Measurements from ENCODE around the gene WDR88. TPM values are rescaled to one million over a fixed set of nuclear protein-coding genes. Genes with fewer than 3 reads are reported as not detected.

The WDR88 gene
- total and polyA plus RNA-seq, 2 of the 8 experiments (the other 6 are each of a cell fraction or from before 2014, with no cell fraction given) = not detected

DNA sequence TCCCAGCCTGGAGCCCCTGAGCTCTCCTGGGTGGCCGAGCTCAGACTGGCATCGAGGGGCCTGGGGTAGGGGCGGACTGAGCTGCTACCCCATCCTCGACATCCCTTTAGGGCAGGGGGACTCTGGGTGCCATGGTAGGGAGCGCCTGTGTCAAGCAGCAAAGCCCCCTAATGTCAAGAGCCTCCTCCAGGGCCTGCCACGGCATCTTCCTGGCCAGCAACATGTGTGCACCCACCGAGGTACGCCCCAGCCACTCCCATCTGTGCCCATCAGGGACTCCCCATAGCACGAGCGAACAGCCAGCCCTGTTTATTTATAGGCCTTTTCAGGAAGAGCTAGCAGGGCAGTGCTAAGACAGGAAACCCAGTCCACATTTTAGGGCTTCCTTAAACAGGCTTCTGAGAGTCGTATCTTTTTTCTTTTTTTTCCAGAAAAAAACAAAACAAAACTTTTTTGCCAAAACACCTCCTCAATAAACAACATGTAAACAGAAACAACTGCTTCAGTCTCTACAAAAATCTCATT lies 76.5 kb downstream of the WDR88 start:
- POLR2A ChIA-PET (ENCODE audit: partially characterized antibody) = interaction anchor here (1.7 to 2.7 kb wide), 3 partner anchors 8 to 13 kb away, joined by 4 to 7 read pairs (median 6); no protein-coding TSS in a partner anchor
- H3K14ac ChIP-seq (ENCODE audit: insufficient read length) = no peak overlapping the region
- no peaks in the 10 kb centered on the region for H3K79me2 ChIP-seq (ENCODE audit: control insufficient read depth in 1 of 2, insufficient read depth in 2 of 2, low read length in 2 of 2)
- no peak overlapping the region for H3K27ac ChIP-seq (ENCODE audit: low read depth, low read length)
- no peak overlapping the region for H3K4me2 ChIP-seq (ENCODE audit: insufficient read depth in 1 of 2, low read depth in 2 of 2, low read length in 2 of 2)
- H4K8ac ChIP-seq (ENCODE audit: extremely low read depth, insufficient read depth, low read length) = no peak overlapping the region
- H4K5ac ChIP-seq (ENCODE audit: insufficient read length, low read depth, low read length) = no peak overlapping the region
- H2AFZ ChIP-seq (ENCODE audit: low read length) = no peak overlapping the region
- H3K4me1 ChIP-seq (replicated peaks in 1 of 4; ENCODE audit: control insufficient read depth in 3 of 4, insufficient read depth in 4 of 4, low read length in 3 of 4) = no peaks in the 10 kb centered on the region; a peak in 2 of 7 replicates
- no peak overlapping the region for H4K91ac ChIP-seq (replicated peaks; ENCODE audit: insufficient read length, low read length)
- no peak overlapping the region for H3K18ac ChIP-seq (ENCODE audit: extremely low read depth, low read length)
- H3K56ac ChIP-seq (replicated peaks; ENCODE audit: insufficient read length, low read depth, low read length) = no peak overlapping the region
- CTCF ChIA-PET (ENCODE audit: partially characterized antibody) = interaction anchor here (1.0 to 1.8 kb wide), 5 partner anchors 13 to 82 kb away, joined by 3 to 6 read pairs (median 3); no protein-coding TSS in a partner anchor
- TF ChIP-seq CHD2 (IDR thresholded peaks at IDR 0.05; ENCODE audit: low read length) (no peak), RBBP5 (IDR thresholded peaks at IDR 0.05; ENCODE audit: borderline replicate concordance, low read depth, low read length) (no peak), EZH2 (IDR thresholded peaks at IDR 0.05; ENCODE audit: low read depth, low read length, severe bottlenecking) (no peak), MAX (IDR thresholded peaks at IDR 0.05) (no peak), JUN (IDR thresholded peaks at IDR 0.05; ENCODE audit: low read depth, low read length) (no peak), FOSL1 (IDR thresholded peaks at IDR 0.05; ENCODE audit: insufficient read depth, low read depth, low read length) (no peak), RAD21 (IDR thresholded peaks at IDR 0.05 in 1 of 2, conservative IDR thresholded peaks at IDR 0.05 in 1 of 2; ENCODE audit: low read depth in 2 of 2, low read length in 2 of 2) (no peak)
- 92% methylated on average over 11 of the region's 11 CpGs; no CpG with 5 or more reads in 1 of the 2 experiments for WGBS, 2 experiments (ENCODE audit: extremely low coverage in 1 of 2, insufficient coverage in 1 of 2, insufficient read length in 1 of 2, insufficient replicate concordance in 2 of 2, low coverage in 1 of 2, low lambda C conversion rate in 2 of 2, missing lambda C conversion rate in 1 of 2)
- no peak overlapping the region for H3K4ac ChIP-seq (replicated peaks; ENCODE audit: insufficient read length, low read depth, low read length)
- no peak overlapping the region for H2BK12ac ChIP-seq (ENCODE audit: low read depth, low read length)
- H3K79me1 ChIP-seq (ENCODE audit: low read depth, low read length) = no peaks in the 10 kb centered on the region
- DNase-seq (ENCODE audit: low read depth in 1 of 2, low spot score in 2 of 2) (no peak), FAIRE-seq (no peak)
- peaks cover 0 to 19% (median 0%) of the 10 kb centered on the region in 4 experiments; a peak in 2 of 8 replicates for H3K36me3 ChIP-seq (ENCODE audit: control insufficient read depth in 2 of 4, insufficient read depth in 4 of 4, low read length in 3 of 4)
- no peak overlapping the region for H2BK5ac ChIP-seq (ENCODE audit: low read depth, low read length)
- H2BK120ac ChIP-seq (replicated peaks; ENCODE audit: low read depth, low read length) = no peak overlapping the region
- H4K20me1 ChIP-seq (replicated peaks in 1 of 2; ENCODE audit: control insufficient read depth in 1 of 2, insufficient read depth in 2 of 2, low read length in 2 of 2) = no peaks in the 10 kb centered on the region
- H3K4me3 ChIP-seq (ENCODE audit: extremely low read depth in 1 of 4, insufficient read depth in 2 of 4, low read depth in 3 of 4, low read length in 4 of 4) = no peak overlapping the region
- no peak overlapping the region for H3K23ac ChIP-seq (ENCODE audit: insufficient read length)
- no peak overlapping the region for H2AK5ac ChIP-seq (ENCODE audit: low read depth, low read length)
- H3K23me2 ChIP-seq (ENCODE audit: low read depth, low read length) = no peaks in the 10 kb centered on the region
- H3K9me3 ChIP-seq (ENCODE audit: insufficient read depth in 2 of 2, low read depth in 1 of 2, low read length in 1 of 2) = no peaks in the 10 kb centered on the region
- no peak overlapping the region for H2BK20ac ChIP-seq (ENCODE audit: low read length)
- H3K9ac ChIP-seq (replicated peaks in 1 of 4; ENCODE audit: extremely low read depth in 1 of 4, low read depth in 3 of 4, low read length in 3 of 4) = no peak overlapping the region
- H2BK15ac ChIP-seq (ENCODE audit: low read length) = no peak overlapping the region
- H3K27me3 ChIP-seq (replicated peaks in 1 of 4; ENCODE audit: control insufficient read depth in 3 of 4, extremely low read depth in 1 of 4, insufficient read depth in 3 of 4, low read length in 3 of 4) = no peaks in the 10 kb centered on the region

Data from H1 (cell line).